ENCODE measurements around the gene DERA.
A peak's percentile ranks its signal among the peaks of the same experiment; 100 is the strongest.
"Not testable (repeated sequence)": the region's sequence is repeated elsewhere in the genome, so short reads cannot be mapped to it uniquely, and the experiment has no call there.

Gene DERA

DNA sequence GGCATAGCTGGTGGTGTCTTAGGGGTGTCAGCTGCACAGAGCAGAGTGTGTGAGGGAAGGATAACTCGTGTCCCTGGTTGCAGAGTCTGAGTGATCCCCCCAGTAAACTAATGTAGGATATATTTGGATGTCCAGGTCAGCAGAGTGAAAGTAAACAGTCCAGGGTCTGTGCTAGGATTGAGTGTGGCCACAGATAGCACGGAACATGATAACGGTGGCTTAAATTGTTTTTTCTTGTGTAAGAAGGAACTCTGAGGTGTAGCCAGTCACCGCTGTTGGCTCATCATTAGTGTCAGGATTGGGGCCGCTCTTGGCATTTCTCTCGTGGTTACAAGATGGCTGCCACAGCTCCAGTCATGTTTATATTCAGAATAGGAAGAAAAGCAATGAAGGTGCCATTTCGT lies 97.3 kb downstream of the DERA start:
- no peak for DNase-seq (ENCODE audit: low read depth, low spot score)

- peak; percentile 75 for DNase-seq (ENCODE audit: low read depth, low spot score)
Measured at GRCh38 chr12:16012117-16012516, 101.0 kb downstream of the DERA start.

DNA sequence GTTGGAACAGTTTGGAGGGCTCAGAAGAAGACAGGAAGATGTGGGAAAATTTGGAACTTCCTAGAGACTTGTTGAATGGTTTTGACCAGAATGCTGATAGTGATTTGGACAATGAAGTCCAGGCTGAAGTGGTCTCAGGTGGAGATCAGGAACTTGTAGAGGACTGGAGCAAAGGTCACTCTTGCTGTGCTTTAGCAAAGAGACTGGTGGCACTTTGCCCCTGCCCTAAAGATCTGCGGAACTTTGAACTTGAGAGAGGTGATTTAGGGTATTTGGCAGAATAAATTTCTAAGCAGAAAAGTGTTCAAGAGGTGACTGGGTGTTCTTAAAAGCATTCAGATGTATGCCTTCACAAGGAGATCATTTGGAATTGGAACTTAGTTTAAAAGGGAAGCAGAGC lies 102.6 kb downstream of the DERA start:
- DNase-seq (ENCODE audit: low read depth, low spot score): not testable (repeated sequence)

GRCh38 chr12:16014394-16014793 lies 103.3 kb downstream of the DERA start:
- not testable (repeated sequence) for DNase-seq (ENCODE audit: low read depth, low spot score)

GRCh38 chr12:16016748-16017147 lies 105.6 kb downstream of the DERA start:
- no peak for DNase-seq (ENCODE audit: low read depth, low spot score)

- DNase-seq (ENCODE audit: low read depth, low spot score): no peak
Measured at GRCh38 chr12:16018306-16018705, 107.2 kb downstream of the DERA start.

- no peak for DNase-seq (ENCODE audit: low read depth, low spot score)
Measured at GRCh38 chr12:16019136-16019535, 108.0 kb downstream of the DERA start.

GRCh38 chr12:16020031-16020430 lies 108.9 kb downstream of the DERA start:
- DNase-seq (ENCODE audit: low read depth, low spot score): no peak

- no peak for DNase-seq (ENCODE audit: low read depth, low spot score)
Measured at GRCh38 chr12:16021026-16021425, 109.9 kb downstream of the DERA start.

GRCh38 chr12:16021676-16022075 lies 110.5 kb downstream of the DERA start:
- DNase-seq (ENCODE audit: low read depth, low spot score): no peak

- DNase-seq (ENCODE audit: low read depth, low spot score): no peak
Measured at GRCh38 chr12:16027002-16027401, 115.9 kb downstream of the DERA start.

- no peak for DNase-seq (ENCODE audit: low read depth, low spot score)
Measured at GRCh38 chr12:16030744-16031143, 119.6 kb downstream of the DERA start.

DNA sequence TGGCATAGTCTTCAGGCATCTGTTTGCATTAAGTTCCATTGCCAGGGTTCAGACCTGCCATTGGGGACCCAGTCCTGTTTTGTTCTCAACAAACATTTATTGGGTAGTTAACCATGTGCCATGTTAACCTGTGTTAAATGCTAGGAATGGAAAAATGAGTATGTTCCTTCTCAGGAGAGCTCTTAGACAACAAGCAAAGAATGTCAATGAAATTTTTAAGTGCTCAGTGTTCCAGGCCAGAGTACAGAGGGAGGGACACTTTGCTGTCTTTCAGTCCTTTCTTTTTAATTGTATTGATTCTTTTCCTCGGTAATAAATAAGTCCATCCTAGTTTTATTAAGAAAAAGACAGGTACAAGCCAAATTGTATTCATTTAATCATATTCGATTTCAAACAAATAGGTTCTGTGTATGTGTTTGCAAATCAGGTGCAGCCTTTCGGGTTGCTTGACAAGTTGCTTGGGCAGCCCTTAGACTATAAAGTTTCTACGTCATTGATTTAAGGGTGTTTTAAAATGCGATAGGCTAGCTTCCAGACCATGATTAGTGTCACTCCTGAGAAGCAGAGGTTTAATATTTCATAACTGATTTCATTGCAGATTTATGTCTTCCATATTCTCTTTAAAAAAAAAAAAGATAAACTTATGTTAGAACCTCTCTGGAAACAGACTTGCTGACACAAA lies 123.1 kb downstream of the DERA start:
- no peak for DNase-seq (ENCODE audit: low read depth, low spot score)

- peak; percentile 12 for DNase-seq (ENCODE audit: low read depth, low spot score)
Measured at GRCh38 chr12:16036073-16036472, 124.9 kb downstream of the DERA start.

GRCh38 chr12:16037533-16037932 lies 126.4 kb downstream of the DERA start:
- no peak for DNase-seq (ENCODE audit: low read depth, low spot score)

- no peak for DNase-seq (ENCODE audit: low read depth, low spot score)
Measured at GRCh38 chr12:16043480-16043879, 132.3 kb downstream of the DERA start.

DNA sequence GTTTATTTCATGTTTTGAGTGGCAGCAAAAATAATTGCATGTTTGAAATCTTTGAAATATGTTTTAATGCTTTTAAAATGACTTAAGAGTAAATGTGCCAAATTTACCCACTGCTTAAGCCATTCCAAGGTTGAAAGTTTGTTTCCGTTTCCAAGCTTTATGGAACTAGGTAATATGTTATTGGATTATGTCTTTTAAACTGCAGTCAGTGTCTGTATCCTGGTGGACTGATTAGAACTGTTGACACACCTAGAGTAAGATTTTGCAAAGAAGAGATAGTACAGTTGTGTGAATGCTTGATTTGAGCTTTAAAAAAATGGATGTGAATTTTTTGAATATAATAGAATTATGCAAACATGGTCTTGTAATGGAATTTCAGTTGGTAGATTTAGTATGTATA lies 135.1 kb downstream of the DERA start:
- no peak for DNase-seq (ENCODE audit: low read depth, low spot score)

- DNase-seq (ENCODE audit: low read depth, low spot score): no peak
Measured at GRCh38 chr12:16048511-16048910, 137.4 kb downstream of the DERA start.

GRCh38 chr12:16056910-16057309 lies 145.8 kb downstream of the DERA start:
- DNase-seq (ENCODE audit: low read depth, low spot score): no peak

- DNase-seq (ENCODE audit: low read depth, low spot score): not testable (repeated sequence)
Measured at GRCh38 chr12:16057351-16057751, 146.2 kb downstream of the DERA start.

DNA sequence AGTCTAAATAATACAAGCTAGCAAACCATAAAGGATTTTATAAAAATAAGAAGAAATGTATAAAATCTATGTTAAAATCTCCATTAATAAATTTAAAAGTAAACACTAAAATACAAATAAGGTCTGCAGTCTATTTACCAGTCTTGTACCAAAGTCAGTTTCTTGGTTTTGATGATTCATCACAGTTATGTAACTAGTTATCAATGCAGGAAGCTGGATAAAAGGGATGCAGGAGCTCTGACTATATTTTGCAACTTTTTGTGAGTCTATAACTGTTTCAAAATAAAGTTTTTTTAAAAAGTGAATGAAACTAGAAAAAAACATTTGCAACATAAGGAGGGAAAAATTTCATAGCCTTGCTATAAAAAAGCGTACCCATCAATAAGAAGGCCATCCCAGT lies 151.5 kb downstream of the DERA start:
- DNase-seq (ENCODE audit: low read depth, low spot score): peak; percentile 2

DNA sequence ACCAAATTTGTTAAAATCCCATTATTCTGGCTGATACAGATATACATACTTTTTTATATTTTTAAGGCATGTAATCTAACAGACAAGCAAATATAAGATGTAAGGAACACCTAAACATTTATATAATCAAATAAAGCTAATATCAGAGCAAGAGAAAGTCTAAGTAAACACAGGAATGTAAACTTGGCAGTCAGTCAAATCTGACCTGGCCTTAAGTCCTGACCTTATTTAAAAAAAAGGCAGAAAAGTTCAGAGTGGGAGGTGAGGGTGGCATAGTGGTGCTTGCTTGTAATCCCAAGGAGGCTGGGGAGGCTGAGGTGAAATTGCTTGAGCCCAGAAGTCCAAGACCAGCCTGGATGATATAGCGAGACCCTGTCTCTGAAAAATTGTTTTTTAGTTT lies 152.6 kb downstream of the DERA start:
- peak; percentile 22 for DNase-seq (ENCODE audit: low read depth, low spot score)

GRCh38 chr12:16070113-16070512 lies 159.0 kb downstream of the DERA start:
- DNase-seq (ENCODE audit: low read depth, low spot score): no peak

GRCh38 chr12:16072678-16073077 lies 161.5 kb downstream of the DERA start:
- DNase-seq (ENCODE audit: low read depth, low spot score): no peak

Measured in astrocyte of the hippocampus (primary cell).